ENCODE results near the gene ZNF133.
"Not testable (repeated sequence)": the region's sequence is repeated elsewhere in the genome, so short reads cannot be mapped to it uniquely, and the experiment has no call there.

The ZNF133 gene

GRCh38 chr20:18314786-18315406 lies 26.6 kb downstream of the ZNF133 start:
- Histone ChIP-seq H3K9me3 (ENCODE audit: control insufficient read depth, insufficient read depth, low read length) (no peaks in the 10 kb centered on the region), H3K4me3 (ENCODE audit: low read depth, low read length) (no peak overlapping the region), H3K36me3 (ENCODE audit: control insufficient read depth, insufficient read depth, low read length) (peaks cover 26% of the 10 kb centered on the region), H3K4me1 (ENCODE audit: control insufficient read depth, insufficient read depth, low read length) (no peaks in the 10 kb centered on the region), H3K9ac (ENCODE audit: low read depth, low read length) (no peak overlapping the region), H3K27ac (ENCODE audit: low read depth, low read length) (no peak overlapping the region), H3K27me3 (ENCODE audit: control insufficient read depth, insufficient read depth, low read length) (no peaks in the 10 kb centered on the region)

- Histone ChIP-seq H3K36me3 (ENCODE audit: control insufficient read depth, insufficient read depth, low read length) (peaks cover 22% of the 10 kb centered on the region), H3K27me3 (ENCODE audit: control insufficient read depth, insufficient read depth, low read length) (no peaks in the 10 kb centered on the region), H3K27ac (ENCODE audit: low read depth, low read length) (no peak overlapping the region), H3K4me3 (ENCODE audit: low read depth, low read length) (no peak overlapping the region), H3K4me1 (ENCODE audit: control insufficient read depth, insufficient read depth, low read length) (no peaks in the 10 kb centered on the region), H3K9ac (ENCODE audit: low read depth, low read length) (no peak overlapping the region), H3K9me3 (ENCODE audit: control insufficient read depth, insufficient read depth, low read length) (no peaks in the 10 kb centered on the region)
Observed at GRCh38 chr20:18316166-18316565, 27.8 kb downstream of the ZNF133 start.

GRCh38 chr20:18321316-18321715 lies 33.0 kb downstream of the ZNF133 start:
- no peaks in the 10 kb centered on the region for H3K27me3 ChIP-seq (ENCODE audit: control insufficient read depth, insufficient read depth, low read length)
- H3K36me3 ChIP-seq (ENCODE audit: control insufficient read depth, insufficient read depth, low read length) = peaks cover 6% of the 10 kb centered on the region
- no peak overlapping the region for H3K27ac ChIP-seq (ENCODE audit: low read depth, low read length)
- peaks cover 40% of the 10 kb centered on the region for H3K4me1 ChIP-seq (ENCODE audit: control insufficient read depth, insufficient read depth, low read length)
- H3K9me3 ChIP-seq (ENCODE audit: control insufficient read depth, insufficient read depth, low read length) = no peaks in the 10 kb centered on the region
- no peak overlapping the region for H3K9ac ChIP-seq (ENCODE audit: low read depth, low read length)
- H3K4me3 ChIP-seq (ENCODE audit: low read depth, low read length) = no peak overlapping the region

- peaks cover 4% of the 10 kb centered on the region; the same call in 1 of the 2 replicates for H3K9me3 ChIP-seq (ENCODE audit: control insufficient read depth, insufficient read depth, low read length)
- H3K27me3 ChIP-seq (ENCODE audit: control insufficient read depth, insufficient read depth, low read length) = no peaks in the 10 kb centered on the region
- H3K4me3 ChIP-seq (ENCODE audit: low read depth, low read length) = no peak overlapping the region
- H3K27ac ChIP-seq (ENCODE audit: low read depth, low read length) = peak overlapping the region; percentile 98
- peaks cover 40% of the 10 kb centered on the region for H3K4me1 ChIP-seq (ENCODE audit: control insufficient read depth, insufficient read depth, low read length)
- H3K9ac ChIP-seq (ENCODE audit: low read depth, low read length) = no peak overlapping the region
- no peaks in the 10 kb centered on the region for H3K36me3 ChIP-seq (ENCODE audit: control insufficient read depth, insufficient read depth, low read length)
Observed at GRCh38 chr20:18321976-18322950, 33.9 kb downstream of the ZNF133 start.

GRCh38 chr20:18323705-18324104 lies 35.4 kb downstream of the ZNF133 start:
- Histone ChIP-seq H3K9ac (ENCODE audit: low read depth, low read length) (peak overlapping the region; percentile 69), H3K27ac (ENCODE audit: low read depth, low read length) (peak overlapping the region; percentile 98)

GRCh38 chr20:18324596-18325089 lies 36.3 kb downstream of the ZNF133 start:
- H3K9ac ChIP-seq (ENCODE audit: low read depth, low read length) = peak overlapping the region; percentile 69; the same call in 1 of the 2 replicates
- H3K27ac ChIP-seq (ENCODE audit: low read depth, low read length) = peak overlapping the region; percentile 98

More at GRCh38 chr20:18323705-18324104, 35.4 kb downstream of the ZNF133 start:
- Histone ChIP-seq H3K9me3 (ENCODE audit: control insufficient read depth, insufficient read depth, low read length) (peaks cover 14% of the 10 kb centered on the region), H3K36me3 (ENCODE audit: control insufficient read depth, insufficient read depth, low read length) (no peaks in the 10 kb centered on the region), H3K4me1 (ENCODE audit: control insufficient read depth, insufficient read depth, low read length) (peaks cover 40% of the 10 kb centered on the region), H3K4me3 (ENCODE audit: low read depth, low read length) (peak overlapping the region; percentile 29), H3K27me3 (ENCODE audit: control insufficient read depth, insufficient read depth, low read length) (no peaks in the 10 kb centered on the region)

GRCh38 chr20:18326990-18327389 lies 38.7 kb downstream of the ZNF133 start:
- Histone ChIP-seq H3K9ac (ENCODE audit: low read depth, low read length) (no peak overlapping the region), H3K4me1 (ENCODE audit: control insufficient read depth, insufficient read depth, low read length) (peaks cover 34% of the 10 kb centered on the region)

More at GRCh38 chr20:18324596-18325089, 36.3 kb downstream of the ZNF133 start:
- H3K27me3 ChIP-seq (ENCODE audit: control insufficient read depth, insufficient read depth, low read length) = no peaks in the 10 kb centered on the region
- H3K4me1 ChIP-seq (ENCODE audit: control insufficient read depth, insufficient read depth, low read length) = peaks cover 40% of the 10 kb centered on the region
- H3K36me3 ChIP-seq (ENCODE audit: control insufficient read depth, insufficient read depth, low read length) = no peaks in the 10 kb centered on the region
- H3K9me3 ChIP-seq (ENCODE audit: control insufficient read depth, insufficient read depth, low read length) = peaks cover 14% of the 10 kb centered on the region
- no peak overlapping the region for H3K4me3 ChIP-seq (ENCODE audit: low read depth, low read length)

GRCh38 chr20:18331694-18332093 lies 43.4 kb downstream of the ZNF133 start:
- Histone ChIP-seq H3K4me1 (ENCODE audit: control insufficient read depth, insufficient read depth, low read length) (no peaks in the 10 kb centered on the region), H3K4me3 (ENCODE audit: low read depth, low read length) (no peak overlapping the region), H3K27ac (ENCODE audit: low read depth, low read length) (no peak overlapping the region), H3K36me3 (ENCODE audit: control insufficient read depth, insufficient read depth, low read length) (no peaks in the 10 kb centered on the region), H3K27me3 (ENCODE audit: control insufficient read depth, insufficient read depth, low read length) (no peaks in the 10 kb centered on the region), H3K9ac (ENCODE audit: low read depth, low read length) (no peak overlapping the region), H3K9me3 (ENCODE audit: control insufficient read depth, insufficient read depth, low read length) (peaks cover 31% of the 10 kb centered on the region)

More at GRCh38 chr20:18326990-18327389, 38.7 kb downstream of the ZNF133 start:
- H3K4me3 ChIP-seq (ENCODE audit: low read depth, low read length) = no peak overlapping the region
- no peaks in the 10 kb centered on the region for H3K36me3 ChIP-seq (ENCODE audit: control insufficient read depth, insufficient read depth, low read length)
- H3K27ac ChIP-seq (ENCODE audit: low read depth, low read length) = no peak overlapping the region
- H3K27me3 ChIP-seq (ENCODE audit: control insufficient read depth, insufficient read depth, low read length) = no peaks in the 10 kb centered on the region
- peaks cover 21% of the 10 kb centered on the region for H3K9me3 ChIP-seq (ENCODE audit: control insufficient read depth, insufficient read depth, low read length)

- H3K36me3 ChIP-seq (ENCODE audit: control insufficient read depth, insufficient read depth, low read length); H3K4me3 ChIP-seq (ENCODE audit: low read depth, low read length); H3K9me3 ChIP-seq (ENCODE audit: control insufficient read depth, insufficient read depth, low read length); H3K9ac ChIP-seq (ENCODE audit: low read depth, low read length); H3K27me3 ChIP-seq (ENCODE audit: control insufficient read depth, insufficient read depth, low read length); H3K27ac ChIP-seq (ENCODE audit: low read depth, low read length); H3K4me1 ChIP-seq (ENCODE audit: control insufficient read depth, insufficient read depth, low read length): not testable (repeated sequence)
Observed at GRCh38 chr20:18349749-18350148, 61.4 kb downstream of the ZNF133 start.

GRCh38 chr20:18359854-18360253 lies 71.5 kb downstream of the ZNF133 start:
- Histone ChIP-seq H3K27ac (ENCODE audit: low read depth, low read length) (no peak overlapping the region), H3K4me1 (ENCODE audit: control insufficient read depth, insufficient read depth, low read length) (no peaks in the 10 kb centered on the region), H3K9ac (ENCODE audit: low read depth, low read length) (no peak overlapping the region), H3K36me3 (ENCODE audit: control insufficient read depth, insufficient read depth, low read length) (no peaks in the 10 kb centered on the region), H3K9me3 (ENCODE audit: control insufficient read depth, insufficient read depth, low read length) (peaks cover 6% of the 10 kb centered on the region; the same call in 1 of the 2 replicates), H3K27me3 (ENCODE audit: control insufficient read depth, insufficient read depth, low read length) (no peaks in the 10 kb centered on the region), H3K4me3 (ENCODE audit: low read depth, low read length) (no peak overlapping the region)

- H3K9ac ChIP-seq (ENCODE audit: low read depth, low read length) = no peak overlapping the region
- no peak overlapping the region for H3K27ac ChIP-seq (ENCODE audit: low read depth, low read length)
- no peaks in the 10 kb centered on the region for H3K27me3 ChIP-seq (ENCODE audit: control insufficient read depth, insufficient read depth, low read length)
- no peaks in the 10 kb centered on the region for H3K36me3 ChIP-seq (ENCODE audit: control insufficient read depth, insufficient read depth, low read length)
- no peaks in the 10 kb centered on the region for H3K9me3 ChIP-seq (ENCODE audit: control insufficient read depth, insufficient read depth, low read length)
- H3K4me3 ChIP-seq (ENCODE audit: low read depth, low read length) = no peak overlapping the region
- H3K4me1 ChIP-seq (ENCODE audit: control insufficient read depth, insufficient read depth, low read length) = no peaks in the 10 kb centered on the region
Observed at GRCh38 chr20:18360635-18361034, 72.3 kb downstream of the ZNF133 start.

Data from HUES48 (cell line).